ENCODE data around the gene COG4.
"Not testable (repeated sequence)": the region's sequence is repeated elsewhere in the genome, so short reads cannot be mapped to it uniquely, and the experiment has no call there.

COG4 gene

DNA sequence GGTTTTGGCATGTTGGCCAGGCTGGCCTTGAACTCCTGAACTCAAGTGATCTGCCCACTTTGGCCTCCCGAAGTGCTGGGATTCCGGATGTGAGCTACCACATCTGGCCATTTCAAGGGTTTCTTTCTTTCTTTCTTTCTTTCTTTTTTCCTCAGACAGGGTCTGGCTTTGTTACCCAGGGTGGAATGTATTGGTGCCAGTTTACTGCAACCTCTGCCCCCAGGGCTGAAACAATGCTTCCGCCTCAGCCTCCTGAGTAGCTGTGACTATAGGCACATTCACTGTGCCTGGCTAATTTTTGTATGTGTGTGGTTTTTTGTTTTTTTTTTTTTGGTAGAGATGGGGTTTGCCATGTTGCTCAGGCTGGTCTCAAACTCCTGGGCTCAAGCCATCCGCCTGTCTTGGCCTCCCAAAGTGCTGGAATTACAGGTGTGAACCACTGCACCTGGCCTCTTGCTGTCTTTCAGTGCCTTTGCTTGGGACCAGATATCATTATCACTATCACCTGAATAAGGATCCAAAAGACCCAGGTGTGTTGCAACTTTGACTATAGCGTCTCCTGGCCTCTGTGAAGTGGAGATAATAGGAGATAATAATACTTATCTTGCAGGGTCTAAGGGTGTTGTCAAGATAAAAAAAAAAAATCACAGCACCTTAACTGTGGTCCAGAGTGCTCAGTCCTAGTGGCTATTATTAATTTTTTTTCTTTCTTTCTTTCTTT lies 65.7 kb downstream of the COG4 start:
- no peak for DNase-seq (ENCODE audit: low read depth)

DNA sequence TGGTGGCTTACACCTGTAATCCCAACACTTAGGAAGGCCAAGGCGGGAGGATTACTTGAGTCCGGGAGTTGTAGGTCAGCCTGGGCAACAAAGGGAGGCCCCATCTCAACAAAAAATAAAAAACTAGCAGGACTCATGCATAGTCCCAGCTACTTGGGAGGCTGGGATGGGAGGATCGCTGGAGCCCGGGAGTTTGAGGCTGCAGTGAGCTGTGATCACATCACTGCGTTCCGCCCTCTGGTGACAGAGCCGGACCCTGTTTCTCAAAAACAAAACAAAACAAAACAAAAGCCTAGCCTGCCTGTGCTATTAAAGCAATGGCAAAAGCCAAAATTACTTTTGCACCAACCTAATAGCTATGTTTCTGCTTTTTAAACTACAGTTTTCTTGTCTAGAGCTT lies 67.4 kb downstream of the COG4 start:
- DNase-seq (ENCODE audit: low read depth): no peak

DNA sequence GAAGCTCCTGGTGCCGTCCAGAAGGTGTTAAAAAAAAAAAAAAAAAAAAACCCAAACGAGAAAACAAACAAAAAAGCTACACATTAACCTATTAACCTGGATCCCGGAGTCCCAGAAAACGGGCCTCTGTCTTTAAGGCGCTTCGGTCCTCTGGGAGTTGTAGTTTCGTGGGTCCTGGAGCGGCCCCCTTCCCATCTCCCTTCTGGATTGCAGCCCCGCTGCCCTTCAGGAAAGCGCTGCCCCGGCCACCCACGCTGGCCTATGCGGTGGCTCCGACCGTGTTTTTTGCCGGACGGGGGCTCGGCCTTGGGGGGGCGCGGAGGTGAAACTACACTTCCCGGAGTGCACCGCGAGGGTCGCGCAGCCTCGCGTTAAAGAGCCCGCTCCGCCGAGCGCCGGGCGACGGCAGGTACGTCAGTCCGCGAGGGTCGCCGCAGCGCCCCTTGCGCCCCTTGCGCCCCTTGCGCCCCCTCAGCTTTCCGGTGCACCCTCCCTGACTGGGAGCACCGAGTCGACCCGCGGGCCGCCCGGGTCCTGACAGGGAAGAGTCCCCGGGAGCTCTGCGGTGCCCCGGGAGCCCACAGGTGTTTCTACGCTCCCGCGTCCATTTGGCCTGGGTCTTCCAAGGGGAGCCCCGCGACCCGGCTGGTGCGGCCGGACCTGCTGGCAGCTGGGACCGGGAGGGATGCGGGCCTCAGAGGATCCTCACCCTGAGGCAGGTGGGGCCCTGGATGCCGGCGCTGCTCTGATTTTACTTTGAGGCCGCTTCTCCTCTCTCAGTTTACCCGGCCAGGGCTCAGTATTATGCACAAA lies 68.9 kb downstream of the COG4 start, which contains the start of gene FCSK:
Gene FCSK, plus strand, starts transcription at position 374 of the 813 bp plus-strand sequence. CDS start 8,596 bp downstream, outside the sequence.
- DNase-seq (ENCODE audit: low read depth): peak; percentile 52

DNA sequence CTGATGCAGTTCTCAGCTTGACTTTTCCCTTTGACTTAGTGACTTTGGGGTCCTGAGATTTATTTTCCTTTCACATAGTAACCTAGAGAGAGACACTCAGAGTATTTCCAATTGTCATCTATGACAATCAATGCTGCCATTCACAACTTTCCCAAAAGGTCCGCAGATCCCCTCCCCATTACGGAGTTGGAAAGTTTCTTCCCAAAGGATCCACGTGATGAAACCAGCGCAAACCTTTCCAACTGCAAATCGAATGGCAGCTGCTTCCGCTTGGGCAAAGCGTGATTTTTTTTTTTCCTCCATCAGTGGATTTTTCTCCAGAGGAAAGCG lies 69.5 kb downstream of the COG4 start:
- DNase-seq (ENCODE audit: low read depth): no peak

DNA sequence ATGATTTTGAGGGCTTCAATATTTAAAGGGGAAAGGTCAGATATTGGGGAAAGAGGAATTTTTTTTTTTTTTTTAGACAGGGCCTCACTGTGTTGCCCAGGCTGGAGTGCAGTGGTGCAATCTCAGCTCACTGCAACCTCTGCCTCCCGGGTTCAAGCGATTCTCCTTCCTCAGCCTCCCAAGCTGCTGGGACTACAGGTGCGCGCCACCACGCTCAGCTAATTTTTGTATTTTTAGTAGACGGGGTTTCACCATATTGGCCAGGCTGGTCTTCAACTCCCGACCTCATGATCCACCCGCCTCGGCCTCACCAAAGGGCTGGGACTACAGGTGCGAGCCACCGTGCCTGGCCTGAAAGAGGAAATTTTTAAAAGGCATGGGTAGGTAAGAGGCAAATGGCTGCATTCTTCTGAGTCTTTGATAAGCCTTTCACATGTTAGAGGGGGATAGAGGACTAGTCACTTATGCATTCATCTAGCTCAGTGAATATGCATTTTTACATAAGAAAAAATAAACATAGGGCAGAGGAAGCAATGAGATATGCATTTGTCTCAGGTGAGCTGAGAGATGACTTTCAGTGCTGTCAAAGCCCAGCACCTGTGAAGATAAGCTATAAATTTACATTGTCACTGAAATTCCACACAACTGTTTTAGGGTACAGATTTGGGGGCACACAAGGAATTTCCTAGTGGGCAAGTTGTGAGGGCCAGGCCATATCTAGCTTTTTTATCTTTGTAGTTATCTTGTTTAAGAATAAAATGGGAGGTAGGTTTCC lies 70.0 kb downstream of the COG4 start:
- no peak for DNase-seq (ENCODE audit: low read depth)

DNA sequence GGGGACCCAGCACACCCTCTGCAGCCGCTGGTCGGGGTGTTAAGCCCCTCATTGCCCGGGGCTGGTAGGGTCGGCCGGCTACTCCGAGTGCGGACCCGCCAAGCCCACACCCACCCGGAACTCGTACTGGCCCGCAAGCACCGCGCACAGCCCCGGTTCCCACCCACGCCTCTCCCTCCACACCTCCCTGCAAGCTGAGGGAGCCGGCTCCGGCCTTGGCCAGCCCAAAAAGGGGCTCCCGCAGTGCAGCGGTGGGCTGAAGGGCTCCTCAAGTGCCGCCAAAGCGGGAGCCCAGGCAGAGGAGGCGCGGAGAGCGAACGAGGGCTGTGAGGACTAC lies 72.4 kb downstream of the COG4 start:
- DNase-seq (ENCODE audit: low read depth): not testable (repeated sequence)

DNA sequence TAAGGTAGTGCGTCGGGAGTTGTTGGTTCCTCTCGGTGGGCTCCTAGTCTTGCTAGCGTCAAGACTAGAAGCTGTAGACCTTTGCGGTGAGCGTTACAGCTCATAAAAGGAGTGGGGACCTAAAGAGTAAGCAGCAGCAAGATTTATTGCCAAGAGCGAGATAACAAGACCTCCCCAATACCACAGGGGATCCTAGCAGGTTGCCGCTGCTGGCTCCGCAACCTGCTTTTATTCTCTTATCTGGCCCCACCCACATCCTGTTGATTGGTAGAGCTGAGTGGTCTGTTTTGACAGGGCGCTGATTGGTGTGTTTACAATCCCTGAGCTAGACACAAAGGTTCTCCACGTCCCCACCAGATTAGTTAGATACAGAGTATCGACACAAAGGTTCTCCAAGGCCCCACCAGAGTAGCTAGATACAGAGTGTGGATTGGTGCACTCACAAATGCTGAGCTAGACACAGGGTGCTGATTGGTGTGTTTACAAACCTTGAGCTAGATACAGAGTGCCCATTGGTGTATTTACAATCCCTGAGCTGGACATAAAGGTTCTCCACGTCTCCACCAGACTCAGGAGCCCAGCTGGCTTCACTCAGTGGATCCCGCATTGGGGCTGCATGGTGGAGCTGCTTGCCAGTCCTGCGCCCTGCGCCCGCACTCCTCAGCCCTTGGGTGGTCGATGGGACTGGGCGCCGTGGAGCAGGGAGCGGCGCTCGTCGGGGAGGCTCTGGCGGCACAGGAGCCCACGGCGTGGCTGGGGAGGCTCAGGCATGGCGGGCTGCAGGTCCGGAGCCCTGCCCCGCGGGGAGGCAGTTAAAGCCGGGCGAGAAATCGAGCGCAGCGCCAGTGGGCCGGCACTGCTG lies 73.0 kb downstream of the COG4 start:
- DNase-seq (ENCODE audit: low read depth): not testable (repeated sequence)

DNA sequence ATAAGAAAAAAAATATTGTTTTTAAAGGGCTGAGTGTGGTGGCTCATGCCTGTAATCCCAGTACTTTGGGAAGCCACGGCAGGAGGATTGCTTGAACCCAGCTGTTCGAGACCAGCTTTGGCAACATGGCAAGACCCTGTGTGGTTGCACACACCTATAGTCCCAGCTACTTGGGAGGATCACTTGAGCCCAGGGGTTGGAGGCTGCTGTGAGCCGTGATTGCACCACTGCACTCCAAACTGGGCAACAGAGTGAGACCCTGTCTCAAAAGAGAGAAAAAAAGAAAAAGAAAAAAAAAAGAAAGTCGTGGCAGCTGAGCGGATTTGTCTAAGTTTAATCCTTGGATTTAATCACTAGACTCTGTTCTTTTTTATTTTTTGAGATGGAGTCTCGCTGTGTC lies 75.3 kb downstream of the COG4 start:
- no peak for DNase-seq (ENCODE audit: low read depth)

DNA sequence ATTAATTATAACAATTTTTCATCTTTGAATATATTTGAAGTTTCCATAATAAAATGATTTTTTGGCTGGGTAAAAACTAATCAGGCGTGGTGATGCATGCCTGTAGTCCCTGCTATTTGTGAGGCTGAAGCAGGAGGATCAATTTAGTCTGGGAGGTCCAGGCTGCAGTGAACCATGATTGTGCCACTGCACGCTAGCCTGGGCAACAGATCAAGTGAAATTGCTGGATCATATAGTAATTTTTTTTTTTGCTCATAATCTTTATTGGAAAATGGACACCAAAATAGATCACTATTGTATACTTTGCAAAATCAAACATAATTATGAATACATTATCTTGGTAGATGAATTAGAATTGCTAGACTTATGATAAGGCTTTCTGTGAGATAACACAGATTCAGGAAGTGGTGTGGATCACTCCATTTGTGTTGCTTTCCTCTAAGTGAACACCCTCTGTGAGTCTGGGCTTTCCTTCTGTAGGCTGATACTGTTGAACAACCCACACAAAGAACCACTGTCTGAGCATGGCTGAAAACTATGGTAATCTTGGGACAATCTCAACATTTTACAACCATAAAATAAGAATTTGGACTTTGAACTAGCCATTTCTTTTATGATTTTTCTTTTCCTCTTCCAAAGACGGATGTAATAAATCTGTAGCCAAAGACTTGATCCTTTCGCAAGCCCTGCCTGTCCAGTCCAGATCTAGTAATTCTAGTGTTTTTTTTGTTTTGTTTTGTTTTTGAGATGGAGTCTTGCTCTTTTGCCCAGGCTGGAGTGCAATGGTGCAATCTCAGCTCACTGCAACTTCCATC lies 78.9 kb downstream of the COG4 start:
- no peak for DNase-seq (ENCODE audit: low read depth)

DNA sequence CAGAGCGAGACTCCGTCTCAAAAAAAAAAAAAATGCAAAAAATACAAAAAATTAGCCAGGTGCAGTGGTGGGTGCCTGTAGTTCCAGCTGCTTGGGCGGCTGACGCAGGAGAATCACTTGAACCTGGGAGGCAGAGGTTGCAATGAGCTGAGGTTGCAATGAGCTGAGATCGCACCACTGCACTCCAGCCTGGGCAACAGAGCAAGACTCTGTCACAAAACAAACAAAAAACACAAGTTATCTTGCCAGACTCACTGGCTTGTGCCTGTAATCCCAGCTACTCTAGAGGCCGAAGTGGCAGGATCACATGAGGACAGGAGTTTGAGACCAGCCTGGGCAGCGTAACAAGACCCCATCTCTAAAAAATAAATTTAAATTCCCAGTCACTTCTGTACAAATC lies 81.0 kb downstream of the COG4 start:
- no peak for DNase-seq (ENCODE audit: low read depth)

DNA sequence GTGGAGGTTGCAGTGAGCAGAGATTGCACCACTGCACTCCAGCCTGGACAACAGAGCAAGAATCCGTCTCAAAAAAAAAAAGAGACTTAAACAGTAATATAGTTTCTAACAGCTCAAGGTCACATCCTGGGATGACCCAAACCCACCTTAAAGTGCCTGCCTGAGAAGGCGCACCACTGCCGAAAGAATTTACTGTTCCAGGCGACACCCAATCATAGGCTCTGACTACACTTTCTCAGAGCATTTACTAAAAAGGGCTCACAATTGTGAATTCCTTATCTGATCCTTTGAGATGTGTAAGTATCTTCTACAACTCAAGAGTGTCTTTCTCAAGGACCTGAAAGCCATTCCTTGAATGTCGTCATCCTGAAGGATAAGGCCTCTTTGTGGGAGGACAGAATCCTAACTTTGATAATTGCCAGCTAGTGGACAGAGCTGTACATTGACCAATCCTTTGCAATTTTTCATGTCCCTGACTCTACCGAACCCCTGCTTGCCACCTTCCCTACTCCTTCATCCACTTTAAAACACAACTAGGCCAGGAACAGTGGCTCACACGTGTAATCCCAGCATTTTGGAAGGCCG lies 81.9 kb downstream of the COG4 start:
- DNase-seq (ENCODE audit: low read depth): no peak

DNA sequence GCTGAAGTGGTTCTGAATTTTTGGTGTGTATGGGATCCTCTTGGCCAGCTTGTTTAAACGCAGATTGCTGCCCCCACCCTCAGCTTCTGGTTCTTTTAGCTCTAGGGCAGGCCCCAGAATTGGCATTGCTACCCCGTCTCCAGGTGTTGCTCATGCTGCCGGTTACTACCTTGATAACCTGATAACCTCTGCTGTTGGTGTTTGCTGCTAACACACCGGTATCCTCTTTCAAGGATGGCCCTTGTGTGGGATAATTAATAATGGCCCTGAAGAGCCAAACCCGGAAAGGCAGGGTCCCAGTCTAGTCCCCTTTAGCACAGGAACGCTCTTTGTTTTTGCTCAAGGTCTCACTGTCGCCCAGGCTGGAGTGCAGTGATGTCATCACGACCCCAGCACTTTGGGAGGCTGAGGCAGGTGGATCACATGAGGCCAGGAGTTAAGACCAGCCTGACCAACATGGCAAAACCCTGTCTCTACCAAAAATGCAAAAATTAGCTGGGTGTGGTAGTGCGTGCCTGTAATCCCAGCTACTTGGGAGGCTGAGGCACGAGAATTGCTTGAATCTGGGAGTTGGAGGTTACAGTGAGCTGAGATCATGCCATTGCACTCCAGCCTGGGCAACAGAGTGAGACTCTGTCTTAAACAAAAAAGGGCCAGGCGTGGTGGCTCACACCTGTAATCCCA lies 83.2 kb downstream of the COG4 start:
- no peak for DNase-seq (ENCODE audit: low read depth)

DNA sequence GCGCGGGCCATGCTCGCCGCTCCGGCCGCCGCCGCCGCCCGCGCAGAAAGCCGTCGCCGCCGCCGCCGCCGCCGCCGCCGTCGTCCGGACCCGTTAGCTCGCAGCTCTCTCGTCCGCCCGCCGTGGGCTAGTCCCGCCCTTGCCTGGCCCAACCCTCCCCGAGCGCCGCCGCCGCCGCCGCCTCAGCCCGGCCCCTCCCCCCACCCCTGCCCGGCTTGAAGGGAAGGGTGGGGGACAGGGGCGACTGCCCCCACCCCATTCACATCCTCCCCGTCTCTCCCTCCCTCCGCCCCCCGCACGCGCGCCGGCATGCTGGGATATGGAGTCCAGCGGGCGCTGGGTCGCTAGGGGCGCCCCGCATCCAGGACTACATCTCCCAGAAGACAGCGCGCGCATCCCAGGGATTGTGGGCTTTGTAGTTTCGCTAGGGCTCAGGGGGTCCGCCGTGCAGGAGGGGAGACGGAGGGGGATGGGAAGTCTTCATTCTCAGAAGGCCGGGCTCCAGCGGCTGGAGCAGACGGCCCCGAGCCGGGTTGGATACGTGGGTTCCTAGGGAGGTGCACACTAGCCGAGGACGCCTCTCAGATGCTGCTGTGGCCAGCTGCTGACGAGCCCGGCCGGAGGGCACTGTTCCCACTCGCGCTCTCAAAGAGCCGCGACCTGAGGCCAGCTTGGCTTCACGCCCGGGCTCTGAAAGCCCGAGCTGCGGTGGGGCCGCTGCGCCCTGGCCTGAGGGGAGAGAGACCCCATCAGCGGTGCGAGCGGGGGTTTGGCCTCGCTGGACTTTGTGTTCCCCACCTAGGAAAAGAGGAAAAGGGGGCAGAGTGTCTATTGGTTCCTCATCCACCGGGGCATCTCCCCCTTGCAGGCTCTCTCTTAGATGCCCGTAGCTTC lies 84.1 kb downstream of the COG4 start, which contains the start of gene ST3GAL2:
Gene ST3GAL2, minus strand, starts transcription at position 132 of the 894 bp plus-strand sequence. CDS start 40,570 bp downstream, outside the sequence.
- DNase-seq (ENCODE audit: low read depth): peak; percentile 90

DNA sequence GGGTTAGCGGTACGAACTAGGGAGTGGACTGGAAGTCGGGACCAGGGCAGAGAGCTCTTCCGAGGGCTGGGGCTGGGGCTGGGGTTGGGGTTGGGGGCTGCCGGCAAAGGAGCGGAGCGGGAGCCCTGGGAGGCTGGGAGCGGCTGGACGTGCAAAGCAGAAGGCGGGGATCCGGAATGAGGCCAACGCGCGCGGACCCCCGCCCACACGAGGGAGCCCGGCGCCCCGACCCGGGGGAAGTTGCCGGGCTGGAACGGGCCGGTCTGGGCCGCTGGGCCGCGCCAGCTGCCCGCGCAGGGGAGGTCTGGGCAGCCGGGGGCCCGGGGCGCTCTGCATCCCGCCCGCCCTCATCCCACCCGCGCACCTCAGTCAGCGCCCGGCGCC lies 84.8 kb downstream of the COG4 start:
- no peak for DNase-seq (ENCODE audit: low read depth)

DNA sequence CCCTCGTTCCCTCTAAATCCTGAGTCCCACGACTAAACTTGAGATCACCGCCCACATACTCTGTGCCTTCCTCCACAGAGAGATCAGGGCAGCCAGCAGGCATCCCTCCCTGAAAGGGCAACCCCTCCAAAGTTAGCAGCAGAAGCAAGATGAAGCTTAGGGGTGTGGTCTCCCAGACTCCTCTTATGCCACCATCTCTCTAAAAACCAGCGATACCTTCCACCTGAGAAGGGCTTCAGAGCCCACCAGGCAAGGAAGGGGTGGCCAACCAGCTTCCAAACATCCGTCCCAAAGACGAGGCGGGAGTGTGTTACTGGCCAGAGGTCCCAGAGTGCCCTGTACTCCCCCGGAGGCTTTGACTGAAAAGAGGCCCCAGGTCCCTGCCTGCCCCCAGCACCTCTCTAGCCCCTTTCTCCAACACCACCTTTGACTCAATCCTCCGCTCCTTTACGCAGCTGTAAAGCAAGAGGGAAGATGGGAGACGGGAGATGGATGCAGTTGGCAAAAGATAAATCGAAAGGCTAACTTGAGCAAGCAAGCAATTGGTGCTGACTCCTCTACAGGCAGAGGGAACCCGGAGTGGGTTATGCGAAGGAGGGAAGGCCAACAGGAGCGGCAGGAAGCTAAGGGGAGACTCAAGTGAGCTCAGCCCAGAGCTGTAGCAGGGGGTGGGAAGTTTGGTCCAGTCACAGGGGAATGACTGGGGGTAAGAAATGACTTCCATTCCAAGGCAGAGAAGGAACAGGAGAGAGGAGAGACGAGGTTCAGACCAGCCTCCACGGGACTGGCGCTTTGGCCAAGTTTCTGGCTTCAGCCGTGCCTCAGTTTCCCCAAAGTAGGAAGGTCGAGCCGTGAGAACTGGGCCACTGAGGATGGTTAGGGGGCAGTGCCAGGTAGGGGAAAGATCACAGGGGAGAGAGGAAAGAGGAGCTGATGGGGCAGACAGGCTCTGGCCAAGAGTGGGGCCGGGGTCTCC lies 85.5 kb downstream of the COG4 start:
- DNase-seq (ENCODE audit: low read depth): no peak

DNA sequence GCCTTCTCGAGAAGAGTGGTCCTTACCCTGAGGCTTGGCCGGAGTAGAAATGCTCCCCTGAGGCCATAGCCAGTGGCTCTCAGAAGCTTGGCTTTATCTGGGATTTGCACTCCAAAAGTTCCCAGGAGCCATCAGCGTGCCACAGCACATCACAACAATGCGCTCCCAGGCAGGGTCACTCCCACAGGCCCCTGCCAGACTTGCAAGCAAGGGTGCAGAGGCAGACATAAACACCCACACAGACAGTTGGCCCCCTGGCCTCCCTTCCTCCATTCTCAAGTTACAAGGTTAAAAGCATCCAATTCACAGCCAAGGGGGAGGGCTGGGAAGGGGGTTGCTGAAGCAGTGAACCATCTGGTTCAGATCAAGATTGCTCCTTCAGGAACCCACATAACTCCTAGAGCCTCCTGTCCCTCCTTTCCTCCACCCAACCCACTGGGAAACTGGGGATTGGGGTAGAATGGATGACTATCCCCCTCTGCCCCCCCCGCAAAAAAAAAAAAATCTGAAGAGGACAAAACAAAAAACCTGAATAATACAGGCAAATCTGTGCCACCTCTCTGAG lies 86.3 kb downstream of the COG4 start:
- no peak for DNase-seq (ENCODE audit: low read depth)

DNA sequence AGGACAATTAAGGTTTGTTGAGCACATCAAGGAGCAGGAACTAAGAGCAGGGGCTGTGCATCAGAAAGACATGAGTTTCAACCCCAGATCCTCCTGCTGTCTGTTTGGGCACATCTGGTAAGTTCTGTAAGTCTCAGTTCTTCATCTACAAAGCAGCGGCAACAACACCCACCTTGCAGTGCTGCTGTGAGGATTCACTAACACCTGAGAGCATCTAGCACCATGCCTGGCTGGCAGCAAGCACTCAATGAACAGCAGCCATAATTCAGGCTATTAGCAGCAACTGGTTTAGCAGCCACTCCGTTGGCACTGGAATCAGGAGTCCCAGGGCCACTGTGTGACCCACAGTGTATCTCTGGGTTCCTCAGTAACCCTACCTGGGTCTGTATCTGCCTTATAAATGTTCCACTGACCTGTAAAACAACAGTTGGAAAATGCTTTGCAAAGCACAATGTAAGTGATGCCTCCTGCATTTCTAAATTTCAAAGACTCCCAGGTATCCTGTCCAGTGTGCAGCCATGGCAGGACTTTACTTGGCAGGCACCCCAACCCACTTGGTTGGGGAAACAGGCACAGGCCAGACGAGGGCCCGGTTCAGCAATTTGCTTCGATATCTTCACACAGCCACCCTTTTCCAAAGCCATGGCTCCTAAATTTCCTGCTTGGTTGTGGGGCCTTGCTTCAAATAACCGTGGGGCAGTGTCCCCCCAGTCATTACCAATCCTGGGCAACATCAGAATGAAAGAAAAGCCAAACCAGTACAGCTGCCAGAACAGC lies 88.7 kb downstream of the COG4 start:
- no peak for DNase-seq (ENCODE audit: low read depth)

All from activated T-helper 9 cell treated with anti-CD3 and anti-CD28 coated beads, Interleukin-2, amount 50 U/mL, for 16 hours (primary cell).